Renal cortex interstitium (tissue), 15 donors: ENCODE measurements around the gene NEFH. TPM values are rescaled to one million over a fixed set of nuclear protein-coding genes. Genes with fewer than 3 reads are reported as not detected.
"Not testable (repeated sequence)": the region's sequence is repeated elsewhere in the genome, so short reads cannot be mapped to it uniquely, and the experiment has no call there.

ENCODE experiments used
- DNase-seq, 11 donors: peaks; one replicate each; pipeline ENCODE4 v3.0.0-alpha.2; 2013; ENCODE audit warnings: low read depth in 9 of 11, low spot score in 4 of 11; ENCODE audit errors: extremely low read depth in 1 of 11
- long read RNA-seq, 16 experiments: transcript quantifications; one replicate each; lab custom pipeline, GENCODE V29; 2026
- polyA plus RNA-seq, 3 donors: library from polyadenylated mRNA; unstranded; fragments of 120-200 nt; gene quantifications; one replicate each; pipeline ENCODE4 v1.2.1, GENCODE V29; 2013; ENCODE audit not compliant: insufficient read length in 3 of 3

NEFH gene
- polyA plus RNA-seq, result 1 to 10 TPM; 8.0 to 8.6 (median 8.4) TPM
- long read RNA-seq, donor 1, result 0 reads
- long read RNA-seq, donor 2, partial matches to known transcripts, result 0 of 1 reads
- long read RNA-seq, donor 2, other reads (novel, unspliced or antisense), result 0 of 1 reads
- long read RNA-seq, donor 3, partial matches to known transcripts, result 0 of 4 reads
- long read RNA-seq, donor 3, other reads (novel, unspliced or antisense), result 0 of 4 reads
- long read RNA-seq, donor 4, result 0 reads
- long read RNA-seq, donor 5, transcript NEFH-201 (4 exons, 3,783 nt), result major isoform, 8 of 8 reads
- long read RNA-seq, donor 5, partial matches to known transcripts, result 0 of 8 reads
- long read RNA-seq, donor 5, other reads (novel, unspliced or antisense), result 0 of 8 reads
- long read RNA-seq, donor 6, partial matches to known transcripts, result 0 of 1 reads
- long read RNA-seq, donor 6, other reads (novel, unspliced or antisense), result 0 of 1 reads
- long read RNA-seq, donor 7, transcript NEFH-201 (4 exons, 3,783 nt), result major isoform, 5 of 5 reads
- long read RNA-seq, donor 7, partial matches to known transcripts, result 0 of 5 reads
- long read RNA-seq, donor 7, other reads (novel, unspliced or antisense), result 0 of 5 reads
- long read RNA-seq, donor 8, transcript NEFH-201 (4 exons, 3,783 nt), result major isoform, 7 of 7 reads
- long read RNA-seq, donor 8, partial matches to known transcripts, result 0 of 7 reads
- long read RNA-seq, donor 8, other reads (novel, unspliced or antisense), result 0 of 7 reads
- long read RNA-seq, donor 9, partial matches to known transcripts, result 0 of 2 reads
- long read RNA-seq, donor 9, other reads (novel, unspliced or antisense), result 0 of 2 reads
- long read RNA-seq, donor 10, transcript NEFH-201 (4 exons, 3,783 nt), result major isoform, 7 of 7 reads
- long read RNA-seq, donor 10, partial matches to known transcripts, result 0 of 7 reads
- long read RNA-seq, donor 10, other reads (novel, unspliced or antisense), result 0 of 7 reads
- long read RNA-seq, donor 11, partial matches to known transcripts, result 0 of 1 reads
- long read RNA-seq, donor 11, other reads (novel, unspliced or antisense), result 0 of 1 reads
- long read RNA-seq, donor 12, partial matches to known transcripts, result 5 of 6 reads
- long read RNA-seq, donor 12, other reads (novel, unspliced or antisense), result 0 of 6 reads
- long read RNA-seq, donor 13, partial matches to known transcripts, result 0 of 2 reads
- long read RNA-seq, donor 13, other reads (novel, unspliced or antisense), result 0 of 2 reads
- long read RNA-seq, donor 14, partial matches to known transcripts, result 0 of 2 reads
- long read RNA-seq, donor 14, other reads (novel, unspliced or antisense), result 0 of 2 reads
- long read RNA-seq, donor 15, partial matches to known transcripts, result 0 of 2 reads
- long read RNA-seq, donor 15, other reads (novel, unspliced or antisense), result 0 of 2 reads
- long read RNA-seq, donor 16, transcript NEFH-201 (4 exons, 3,783 nt), result major isoform, 7 of 7 reads
- long read RNA-seq, donor 16, partial matches to known transcripts, result 0 of 7 reads
- long read RNA-seq, donor 16, other reads (novel, unspliced or antisense), result 0 of 7 reads

DNA sequence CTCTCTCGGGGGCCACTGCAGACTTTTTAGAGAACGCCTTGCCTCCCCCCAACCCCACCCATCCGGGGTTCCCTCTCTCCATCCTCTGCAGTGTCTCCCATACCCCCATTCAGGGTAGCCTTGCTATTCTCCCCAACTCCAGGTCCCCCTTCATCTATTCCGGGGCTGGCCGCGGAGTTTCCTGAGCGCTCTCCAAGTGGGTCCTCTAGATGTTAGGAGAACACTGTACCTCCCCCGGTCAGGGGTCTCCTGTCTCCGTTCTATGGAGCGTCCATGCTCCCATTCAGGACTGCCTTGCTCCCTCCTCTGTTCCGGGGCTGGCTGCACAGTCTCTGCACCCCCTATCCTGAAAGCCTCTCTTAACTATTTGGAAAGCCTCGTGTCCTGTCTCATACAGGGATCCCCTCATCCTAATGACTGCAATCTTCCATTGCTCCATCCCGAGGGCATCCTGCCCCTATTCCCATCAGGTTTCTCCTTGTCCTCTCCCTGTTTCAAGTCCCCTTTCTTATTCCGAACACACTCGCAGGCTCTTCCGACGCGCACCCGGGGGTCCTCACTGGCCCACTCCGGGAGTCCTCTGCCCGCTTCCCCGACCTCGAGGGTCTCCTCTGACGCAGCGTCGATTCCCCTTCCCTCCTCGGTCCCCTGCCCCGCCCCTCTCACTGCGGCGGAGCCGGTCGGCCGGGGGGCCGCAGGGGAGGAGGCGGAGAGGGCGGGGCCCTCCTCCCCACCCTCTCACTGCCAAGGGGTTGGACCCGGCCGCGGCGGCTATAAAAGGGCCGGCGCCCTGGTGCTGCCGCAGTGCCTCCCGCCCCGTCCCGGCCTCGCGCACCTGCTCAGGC is at the start of gene NEFH:
NEFH (plus strand) TSS at position 802 of the 845 bp plus-strand sequence. CDS start 45 bp downstream, outside the sequence.
- DNase-seq, result no peak

DNA sequence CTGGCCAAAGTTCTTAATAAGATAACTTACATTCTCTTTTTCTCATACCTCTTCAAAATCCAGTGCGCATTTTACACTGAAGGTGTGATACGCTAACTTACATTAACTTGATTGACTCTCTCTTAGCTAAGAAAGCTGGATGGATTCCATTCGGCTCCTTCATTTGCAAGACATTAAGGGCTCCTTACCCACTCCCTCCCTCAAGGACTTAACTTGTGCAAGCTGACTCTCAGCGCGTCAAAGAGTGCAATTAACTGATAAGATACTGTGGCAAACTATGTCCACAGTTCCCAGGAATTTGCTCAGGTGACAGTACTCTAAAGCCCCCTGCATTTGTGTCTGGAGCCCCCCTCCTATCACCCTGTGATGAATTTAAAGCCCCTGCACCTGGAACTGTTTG is 48.0 kb upstream of the NEFH start:
- no peak for DNase-seq

GRCh38 chr22:29433856-29434255 is 46.2 kb upstream of the NEFH start:
- DNase-seq, result no peak

DNA sequence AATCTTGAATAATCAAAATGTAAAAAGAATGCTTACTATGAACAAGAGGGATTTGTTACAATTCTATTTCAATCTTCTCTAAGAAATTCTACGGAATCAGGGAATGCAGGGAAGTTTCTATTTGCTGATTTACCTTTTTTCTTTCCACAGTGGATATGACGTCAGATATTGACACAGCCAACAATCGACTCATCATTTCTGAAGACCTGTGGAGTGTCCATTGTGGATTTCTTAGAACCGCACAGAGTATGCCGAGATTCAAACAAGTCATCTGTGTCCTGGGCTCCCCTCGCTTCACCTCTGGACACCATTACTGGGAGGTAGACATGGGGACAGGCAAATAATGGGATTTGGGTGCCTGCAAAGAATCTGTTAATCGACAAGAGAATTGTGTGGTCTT is 45.7 kb upstream of the NEFH start:
- DNase-seq, result no peak

DNA sequence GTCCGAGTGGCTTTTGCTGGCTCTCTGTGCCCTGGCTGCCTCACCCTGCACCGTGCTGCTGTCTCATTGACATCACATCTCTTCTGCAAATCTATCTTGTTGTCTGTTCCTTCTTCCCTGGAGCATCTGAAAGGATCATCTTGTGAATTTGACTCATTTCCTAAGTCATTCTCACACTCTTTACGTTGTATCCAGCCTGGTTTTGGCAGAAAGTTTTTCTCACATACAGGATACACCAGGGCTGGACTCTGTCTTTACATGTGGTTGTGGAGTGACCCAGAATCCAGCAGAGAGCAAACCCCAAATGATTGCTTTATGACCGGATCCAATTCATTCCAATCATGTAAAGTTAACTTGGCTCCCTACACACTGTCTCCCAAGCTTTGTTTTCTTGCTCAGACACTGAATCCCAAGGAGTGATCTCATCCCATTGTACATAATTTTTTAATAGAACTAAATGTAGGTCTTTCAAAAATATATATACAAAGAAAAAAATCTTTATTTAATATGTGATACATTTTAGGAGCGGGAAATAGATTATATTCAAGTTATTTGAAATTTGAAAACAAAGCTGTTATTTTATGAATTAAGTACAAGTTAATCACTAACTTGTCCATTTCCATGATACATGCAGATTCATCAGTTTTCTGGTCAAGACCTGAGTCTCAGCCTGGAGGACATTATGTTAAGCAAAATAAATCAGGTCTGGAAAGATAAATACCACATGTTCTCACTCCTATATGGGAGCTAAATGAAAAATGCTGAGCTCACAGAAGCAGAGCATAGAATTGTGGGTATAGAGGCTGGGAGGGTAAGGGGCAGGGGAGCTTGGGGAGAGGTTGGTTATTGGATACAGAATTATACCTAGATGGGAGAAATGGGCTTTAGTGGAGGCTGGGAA is 44.5 kb upstream of the NEFH start:
- no peak for DNase-seq

DNA sequence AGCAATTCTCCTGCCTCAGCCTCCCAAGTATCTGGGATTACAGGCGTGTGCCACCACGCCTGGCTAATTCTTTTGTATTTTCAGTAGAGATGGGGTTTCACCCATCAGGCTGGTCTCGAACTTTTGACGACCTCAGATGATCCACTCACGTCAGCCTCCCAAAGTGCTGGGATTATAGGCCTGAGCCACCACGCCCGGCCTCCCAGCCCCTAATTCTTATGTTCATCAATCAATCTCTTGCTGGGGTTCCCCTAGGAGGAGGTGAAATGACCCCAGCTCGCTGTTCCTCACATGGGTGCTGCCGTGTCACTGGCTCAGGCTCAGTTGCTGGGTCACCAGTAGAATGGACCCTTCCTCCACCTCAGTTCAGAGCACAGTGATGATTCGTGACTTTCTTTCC is 41.7 kb upstream of the NEFH start, which contains the start of gene RFPL1:
RFPL1 (plus strand) TSS at position 301 of the 400 bp plus-strand sequence.
- not testable (repeated sequence) for DNase-seq

DNA sequence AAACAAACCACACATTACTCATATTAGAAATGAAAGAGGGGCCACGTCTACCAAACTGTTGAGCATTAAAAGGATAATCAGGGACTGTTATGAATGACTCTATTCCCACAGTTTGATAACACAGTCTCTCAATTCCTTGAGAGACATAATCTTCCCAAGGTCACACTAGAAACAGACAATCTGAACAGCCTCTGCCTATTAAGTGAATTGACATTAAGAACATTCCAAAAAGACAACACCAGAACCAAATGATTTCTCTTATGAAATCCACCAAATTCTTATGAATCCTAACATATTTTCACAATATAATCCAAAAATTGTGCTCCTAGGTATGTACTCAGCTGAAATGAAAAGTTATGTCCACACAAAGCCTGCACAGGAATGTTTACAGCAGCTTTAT is 37.0 kb upstream of the NEFH start:
- no peak for DNase-seq

DNA sequence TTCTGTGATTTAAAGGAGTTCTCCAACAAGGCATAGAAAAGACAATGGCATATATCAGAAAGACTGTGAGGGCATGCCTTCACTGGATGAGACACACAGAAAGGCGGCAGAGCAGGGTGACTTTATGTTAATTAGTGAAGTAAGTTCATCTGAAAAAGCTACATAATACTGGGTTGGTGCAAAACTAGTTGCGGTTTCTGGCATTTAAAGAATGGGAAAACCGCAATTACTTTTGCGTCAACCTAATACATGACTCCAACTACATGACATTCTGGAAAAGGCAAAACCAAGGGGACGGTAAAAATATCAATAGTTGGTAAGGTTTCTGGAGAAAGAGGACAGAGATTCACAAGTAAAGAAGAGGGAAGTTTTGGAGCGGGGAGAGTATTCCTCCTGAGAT is 36.6 kb upstream of the NEFH start:
- DNase-seq, result no peak

DNA sequence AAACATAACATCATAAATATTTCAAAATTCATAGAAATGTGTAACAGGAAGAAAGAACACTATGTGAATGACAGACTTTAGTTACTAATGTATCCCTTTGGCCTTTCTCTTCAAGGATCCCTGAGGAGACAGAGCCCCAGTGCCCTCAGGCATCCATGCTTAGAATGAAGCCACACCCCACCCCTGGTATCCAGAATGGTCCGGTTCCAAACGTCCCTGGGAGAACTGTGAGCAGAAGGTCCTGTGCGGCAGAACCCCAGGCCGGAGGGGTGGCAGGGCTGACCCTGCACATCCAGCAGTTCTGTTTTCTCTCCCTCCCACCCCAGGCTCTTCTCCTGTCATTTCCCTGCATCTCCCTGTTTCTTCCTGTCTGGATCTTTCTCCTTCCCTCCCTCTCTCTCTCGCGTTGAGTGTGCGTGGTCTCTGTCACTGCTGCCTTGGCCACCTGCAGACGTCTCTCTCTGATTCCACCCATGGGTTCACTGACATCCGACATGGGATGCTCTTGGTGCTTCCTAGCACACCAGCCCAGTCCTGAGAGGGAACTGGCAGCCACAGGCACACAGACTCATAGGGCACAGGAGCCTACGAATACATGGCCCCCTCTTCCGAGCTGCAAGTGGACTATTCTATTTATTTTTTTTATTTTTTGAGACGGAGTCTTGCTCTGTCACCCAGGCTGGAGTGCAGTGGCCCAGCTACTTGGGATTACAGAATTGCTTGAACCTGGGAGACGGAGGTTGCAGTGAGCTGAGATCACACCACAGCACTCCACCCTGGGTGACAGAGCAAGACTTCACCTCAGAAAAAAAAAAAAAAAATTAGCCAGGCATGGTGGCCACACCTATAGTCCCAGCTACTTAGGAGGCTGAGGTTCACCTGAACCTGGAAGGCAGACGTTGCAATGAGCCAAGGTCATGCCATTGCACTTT is 35.9 kb upstream of the NEFH start:
- DNase-seq, result no peak

DNA sequence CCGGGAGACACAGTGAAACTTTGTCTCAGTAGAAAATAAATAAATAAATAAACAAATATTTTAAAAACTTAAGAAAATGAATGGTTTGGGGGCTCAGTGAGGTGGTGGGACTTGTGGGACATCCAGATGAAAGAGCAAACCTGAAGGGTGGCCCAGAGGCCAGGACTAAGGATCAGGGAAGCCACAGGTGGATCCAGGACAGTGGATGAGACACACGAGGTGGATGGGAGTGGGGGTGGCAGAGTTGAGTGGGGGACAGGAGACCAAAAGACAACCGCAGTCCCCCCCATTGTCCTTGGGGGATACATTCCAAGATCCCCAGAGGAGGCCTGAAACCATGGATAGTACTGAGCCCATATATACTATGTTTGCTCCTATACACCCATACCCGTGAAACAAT is 34.5 kb upstream of the NEFH start:
- no peak for DNase-seq

- DNase-seq, result no peak
These were observed 32.1 kb upstream of the NEFH start for GRCh38 chr22:29447906-29448305.

GRCh38 chr22:29449296-29449875 is 30.6 kb upstream of the NEFH start:
- no peak for DNase-seq

DNA sequence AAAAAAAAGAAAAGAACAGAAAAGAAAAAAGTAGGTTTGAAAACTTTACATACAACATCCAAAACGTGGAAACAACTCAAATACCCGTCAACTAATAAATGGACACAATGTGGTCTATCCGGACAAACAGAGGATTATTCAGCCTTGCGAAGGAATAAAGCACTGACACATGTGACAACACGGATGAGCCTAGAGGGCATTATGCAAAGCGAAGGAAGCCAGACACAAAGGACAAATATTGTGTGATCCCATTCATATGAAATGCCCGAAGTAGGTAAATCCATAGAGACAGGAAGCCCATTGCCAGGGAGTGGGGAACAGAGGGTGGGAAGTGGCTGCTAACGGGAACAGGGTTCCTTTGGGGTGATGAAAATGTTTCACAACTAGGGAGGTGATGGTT is 29.8 kb upstream of the NEFH start:
- no peak for DNase-seq

GRCh38 chr22:29451863-29452262 is 28.2 kb upstream of the NEFH start:
- no peak for DNase-seq

DNA sequence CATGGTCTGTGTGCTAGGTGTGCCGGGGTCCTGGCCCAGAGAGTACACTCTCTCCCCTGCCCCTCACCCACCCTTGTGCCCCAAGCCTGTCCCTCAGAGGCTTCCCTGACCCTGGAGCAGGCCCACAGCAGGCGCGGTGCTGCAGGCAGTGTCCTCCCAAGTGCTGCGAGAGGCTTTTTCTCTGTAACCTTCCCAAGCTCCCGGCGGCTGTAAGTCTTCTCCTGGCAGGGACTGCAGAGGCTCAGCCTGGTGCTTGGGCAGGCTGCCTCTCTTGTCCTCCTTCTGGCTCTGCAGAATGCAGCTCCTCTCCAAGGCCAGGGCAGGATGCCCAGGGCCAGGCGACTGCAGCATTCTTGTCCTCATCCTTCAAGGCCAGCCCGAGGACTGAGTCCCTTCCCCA is 25.7 kb upstream of the NEFH start:
- DNase-seq, result no peak
